Astrocyte of the spinal cord (primary cell): ENCODE data around the gene LCK.

Experiments used
- DNase-seq: peaks from one replicate; pipeline ENCODE4 v3.0.0; 2011; ENCODE audit warnings: low read depth, low spot score
- H3K4me3 ChIP-seq: 2 replicates; pipeline ENCODE4 v1.5.1; 2011; ENCODE audit warnings: low read depth, mild to moderate bottlenecking, low read length, moderate library complexity
- CTCF ChIP-seq: IDR thresholded peaks from 2 replicates; pipeline ENCODE4 v1.5.1; 2012; ENCODE audit warnings: low read depth, mild to moderate bottlenecking, low read length, inconsistent platforms
- in situ Hi-C: cut with HindIII; loops from 2 replicates; pipeline ENCODE4 v1.10.0; 2017; ENCODE audit warnings: low sequenced_read_pairs

Gene LCK

GRCh38 chr1:32223683-32224082 is 27.4 kb upstream of the LCK start:
- no peak for DNase-seq
- no peak overlapping the region for H3K4me3 ChIP-seq
- TF ChIP-seq CTCF: peak; percentile 23
- in situ Hi-C loops: no loop called here

- DNase-seq: no peak
- H3K4me3 ChIP-seq: no peak overlapping the region
- no peak for TF ChIP-seq CTCF
- in situ Hi-C loops: no loop called here
Observed at GRCh38 chr1:32224285-32224684, 26.8 kb upstream of the LCK start.

- no peak for DNase-seq
- H3K4me3 ChIP-seq: no peak overlapping the region
- in situ Hi-C loops: no loop called here
- TF ChIP-seq CTCF: no peak
Observed at GRCh38 chr1:32228771-32229170, 22.3 kb upstream of the LCK start.

GRCh38 chr1:32231843-32232432 is 19.1 kb upstream of the LCK start:
- no peak for TF ChIP-seq CTCF
- in situ Hi-C loops: no loop called here
- H3K4me3 ChIP-seq: no peak overlapping the region
- DNase-seq: no peak

- TF ChIP-seq CTCF: no peak
- in situ Hi-C loops: no loop called here
- DNase-seq: no peak
Observed at GRCh38 chr1:32232558-32233304, 18.3 kb upstream of the LCK start.

GRCh38 chr1:32234792-32235191 is 16.3 kb upstream of the LCK start:
- no peak for TF ChIP-seq CTCF
- in situ Hi-C loops: no loop called here
- DNase-seq: no peak
- H3K4me3 ChIP-seq: no peak overlapping the region

More at GRCh38 chr1:32232558-32233304, 18.3 kb upstream of the LCK start:
- H3K4me3 ChIP-seq: no peak overlapping the region
